RPMI7951 (cell line): ENCODE results near the gene NCAN. TPM values are rescaled to one million over a fixed set of nuclear protein-coding genes. Genes with fewer than 3 reads are reported as not detected.
"Not testable (repeated sequence)": the region's sequence is repeated elsewhere in the genome, so short reads cannot be mapped to it uniquely, and the experiment has no call there.

Experiments used
- DNase-seq: peaks from one replicate; pipeline ENCODE4 v3.0.0-alpha.2; 2012; ENCODE audit warnings: low read depth
- total RNA-seq: library from RNA; depleted of rRNA; stranded (reverse); fragments of >200 nt; shearing (Covaris generic); gene quantifications from 2 replicates; pipeline ENCODE4 v1.2.3, GENCODE V29; 2014

The NCAN gene
- total RNA-seq, 1 experiment from 2014 or later, result 0.12 TPM

GRCh38 chr19:19224150-19224851 is 12.5 kb downstream of the NCAN start:
- no peak for DNase-seq

GRCh38 chr19:19224852-19225494 is 13.2 kb downstream of the NCAN start:
- DNase-seq, result peak; percentile 70

- DNase-seq, result no peak
Observed at GRCh38 chr19:19226204-19226603, 14.4 kb downstream of the NCAN start.

GRCh38 chr19:19226663-19227062 is 14.9 kb downstream of the NCAN start:
- DNase-seq, result no peak

GRCh38 chr19:19227217-19227616 is 15.5 kb downstream of the NCAN start:
- no peak for DNase-seq

- DNase-seq, result no peak
Observed at GRCh38 chr19:19229701-19230100, 17.9 kb downstream of the NCAN start.

- no peak for DNase-seq
Observed at GRCh38 chr19:19230999-19231398, 19.2 kb downstream of the NCAN start.

- DNase-seq, result no peak
Observed at GRCh38 chr19:19232261-19232721, 20.5 kb downstream of the NCAN start.

GRCh38 chr19:19234220-19234816 is 22.6 kb downstream of the NCAN start:
- no peak for DNase-seq

GRCh38 chr19:19236173-19236572 is 24.4 kb downstream of the NCAN start:
- DNase-seq, result no peak

GRCh38 chr19:19238126-19238894 is 26.6 kb downstream of the NCAN start:
- DNase-seq, result no peak

- no peak for DNase-seq
Observed at GRCh38 chr19:19239675-19240074, 27.9 kb downstream of the NCAN start.

GRCh38 chr19:19240476-19240875 is 28.7 kb downstream of the NCAN start:
- DNase-seq, result no peak

GRCh38 chr19:19250196-19250801 is 38.5 kb downstream of the NCAN start:
- DNase-seq, result no peak

GRCh38 chr19:19253409-19253808 is 41.7 kb downstream of the NCAN start:
- not testable (repeated sequence) for DNase-seq

- DNase-seq, result peak; percentile 12
Observed at GRCh38 chr19:19256072-19256969, 44.6 kb downstream of the NCAN start.

GRCh38 chr19:19257137-19257536 is 45.4 kb downstream of the NCAN start:
- DNase-seq, result no peak

- no peak for DNase-seq
Observed at GRCh38 chr19:19257836-19258588, 46.3 kb downstream of the NCAN start.

GRCh38 chr19:19258589-19259338 is 47.0 kb downstream of the NCAN start:
- DNase-seq, result no peak
